ENCODE results near the gene CACNA1H.

The CACNA1H gene

DNA sequence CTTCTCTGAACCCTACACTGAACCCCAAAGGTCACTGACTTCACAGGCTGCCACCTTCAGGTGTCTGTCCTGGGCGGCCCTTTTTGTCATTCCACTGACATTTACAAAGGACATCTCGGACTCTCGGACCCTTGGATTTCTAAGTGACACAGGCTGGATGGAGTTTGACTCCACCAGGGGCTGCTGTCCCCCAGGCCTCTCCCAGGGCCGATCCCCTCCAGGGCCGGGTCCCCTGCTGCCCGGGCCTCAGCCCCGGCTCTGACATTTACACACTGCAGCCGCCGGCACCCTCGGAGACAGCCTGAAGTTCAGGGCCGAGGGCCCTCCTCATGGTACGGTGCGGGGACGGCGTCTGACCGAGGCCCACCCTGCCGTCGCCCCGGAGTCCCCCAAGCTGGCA is 24.1 kb downstream of the CACNA1H start:
- ChIA-PET POLR2A (ENCODE audit: low non-redundant PET) (no interaction called here), CTCF (interaction anchor here (0.7 kb wide), 1 partner anchor 65 kb away, joined by 5 read pairs; no protein-coding TSS in a partner anchor)
- TF ChIP-seq, protein P1, sequence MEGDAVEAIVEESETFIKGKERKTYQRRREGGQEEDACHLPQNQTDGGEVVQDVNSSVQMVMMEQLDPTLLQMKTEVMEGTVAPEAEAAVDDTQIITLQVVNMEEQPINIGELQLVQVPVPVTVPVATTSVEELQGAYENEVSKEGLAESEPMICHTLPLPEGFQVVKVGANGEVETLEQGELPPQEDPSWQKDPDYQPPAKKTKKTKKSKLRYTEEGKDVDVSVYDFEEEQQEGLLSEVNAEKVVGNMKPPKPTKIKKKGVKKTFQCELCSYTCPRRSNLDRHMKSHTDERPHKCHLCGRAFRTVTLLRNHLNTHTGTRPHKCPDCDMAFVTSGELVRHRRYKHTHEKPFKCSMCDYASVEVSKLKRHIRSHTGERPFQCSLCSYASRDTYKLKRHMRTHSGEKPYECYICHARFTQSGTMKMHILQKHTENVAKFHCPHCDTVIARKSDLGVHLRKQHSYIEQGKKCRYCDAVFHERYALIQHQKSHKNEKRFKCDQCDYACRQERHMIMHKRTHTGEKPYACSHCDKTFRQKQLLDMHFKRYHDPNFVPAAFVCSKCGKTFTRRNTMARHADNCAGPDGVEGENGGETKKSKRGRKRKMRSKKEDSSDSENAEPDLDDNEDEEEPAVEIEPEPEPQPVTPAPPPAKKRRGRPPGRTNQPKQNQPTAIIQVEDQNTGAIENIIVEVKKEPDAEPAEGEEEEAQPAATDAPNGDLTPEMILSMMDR (conservative IDR thresholded peaks at IDR 0.05; ENCODE audit: low read depth): no peak
- H3K27ac ChIP-seq: no peak overlapping the region
- DNase-seq (ENCODE audit: low spot score): no peak

DNA sequence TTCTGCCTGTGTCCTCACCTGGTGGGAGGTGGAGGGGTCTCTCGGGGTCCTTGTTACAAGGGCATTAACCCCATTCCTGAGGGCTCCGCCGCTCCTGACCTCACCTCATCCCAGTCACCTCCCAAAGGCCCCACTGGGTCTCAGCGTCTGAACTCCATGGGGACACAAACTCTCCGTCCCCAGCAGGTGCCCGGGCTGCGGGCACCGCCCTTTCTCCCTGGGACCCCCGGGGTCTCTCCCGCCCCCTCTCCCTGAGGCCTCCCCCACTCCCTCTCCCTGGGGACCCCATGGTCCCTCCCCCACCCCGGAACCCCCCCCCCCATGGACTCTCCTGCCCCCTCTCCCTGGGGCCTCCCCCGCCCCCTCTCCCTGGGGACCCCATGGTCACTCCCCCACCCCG is 24.8 kb downstream of the CACNA1H start:
- POLR2A ChIA-PET (ENCODE audit: low non-redundant PET): no interaction called here
- no peak overlapping the region for H3K27ac ChIP-seq
- CTCF ChIA-PET: interaction anchor here (0.7 kb wide), 1 partner anchor 65 kb away, joined by 5 read pairs; no protein-coding TSS in a partner anchor
- no peak for DNase-seq (ENCODE audit: low spot score)
- TF ChIP-seq, protein P1 (conservative IDR thresholded peaks at IDR 0.05; ENCODE audit: low read depth): no peak

DNA sequence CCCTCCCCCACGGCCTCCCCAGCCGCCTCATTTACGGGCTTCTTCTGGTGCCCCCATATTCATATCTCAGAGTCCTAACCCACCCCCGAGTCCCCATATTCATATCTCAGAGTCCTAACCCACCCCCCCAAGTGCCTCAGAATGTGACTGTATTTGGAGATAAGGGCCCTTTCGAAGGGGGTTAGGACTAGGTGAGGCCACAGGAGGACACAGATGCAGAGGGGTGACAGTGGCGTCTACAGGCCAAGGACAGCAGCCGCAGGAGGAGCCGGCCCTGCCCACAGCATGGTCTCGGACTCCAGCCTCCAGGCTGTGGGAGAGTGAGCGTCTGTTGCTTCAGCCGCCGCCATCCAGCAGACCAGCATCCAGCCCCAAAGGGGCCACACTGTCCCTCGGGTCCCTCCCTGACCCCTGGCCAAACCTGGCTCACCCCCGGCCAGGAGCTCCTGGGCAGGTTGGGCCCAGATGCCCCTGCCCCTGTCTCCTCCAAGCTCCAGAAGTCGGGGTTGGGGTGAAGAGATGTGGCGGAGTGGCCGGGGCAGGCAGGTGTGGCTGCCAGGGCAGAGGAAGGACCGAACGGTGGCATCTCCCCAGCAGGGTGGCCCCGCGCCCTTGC is 25.5 kb downstream of the CACNA1H start:
- no peak overlapping the region for H3K27ac ChIP-seq
- ChIA-PET CTCF (no interaction called here), POLR2A (ENCODE audit: low non-redundant PET) (no interaction called here)
- TF ChIP-seq, protein P1 (conservative IDR thresholded peaks at IDR 0.05; ENCODE audit: low read depth): no peak
- DNase-seq (ENCODE audit: low spot score): no peak

DNA sequence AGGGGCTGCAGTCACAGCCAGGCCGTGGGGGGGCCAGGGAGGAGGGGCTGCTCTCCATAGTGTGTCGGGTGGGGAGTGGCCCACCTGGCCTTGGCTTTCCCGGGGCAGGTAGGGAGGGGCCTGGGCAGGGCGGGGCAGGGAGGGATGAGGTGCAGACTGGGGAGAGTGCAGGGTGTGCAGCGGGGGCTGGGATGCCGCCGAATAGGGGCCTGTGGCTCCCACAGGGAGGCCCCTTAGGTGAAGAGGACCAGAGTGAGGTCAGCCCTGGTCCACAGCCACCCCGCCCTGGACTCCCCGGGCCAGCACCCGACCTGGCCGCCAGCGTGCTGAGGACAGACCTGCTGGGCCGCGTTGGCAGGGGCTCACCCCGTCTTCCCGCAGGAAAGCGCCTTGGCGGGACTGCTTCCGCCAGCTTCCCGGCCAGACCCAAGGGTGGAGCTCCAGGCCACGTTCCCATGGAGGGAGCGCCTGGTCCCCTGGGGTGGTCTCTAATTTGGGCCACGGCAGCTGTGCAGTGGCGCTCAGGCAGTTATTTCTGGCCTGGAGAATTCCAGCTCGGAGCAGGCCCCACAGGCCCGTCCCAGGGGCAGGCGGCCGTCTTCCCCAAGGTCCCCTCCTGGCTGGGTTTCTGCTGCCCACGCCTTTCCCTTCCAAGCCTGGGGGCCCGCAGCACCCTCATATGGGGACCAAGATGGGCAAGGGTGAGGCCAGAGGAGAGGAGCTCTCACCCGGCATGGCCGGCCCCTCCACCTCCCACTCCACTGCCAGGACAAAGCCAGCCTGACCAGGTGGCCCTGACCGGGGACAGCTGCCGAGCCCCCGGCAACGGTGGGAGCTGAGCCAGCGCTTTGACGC is 27.9 kb downstream of the CACNA1H start:
- DNase-seq (ENCODE audit: low spot score): no peak
- H3K27ac ChIP-seq: no peak overlapping the region
- ChIA-PET POLR2A (ENCODE audit: low non-redundant PET) (no interaction called here), CTCF (interaction anchor here (1.2 kb wide), 1 partner anchor 124 kb away, joined by 3 read pairs; no protein-coding TSS in a partner anchor)
- TF ChIP-seq, protein P1 (conservative IDR thresholded peaks at IDR 0.05; ENCODE audit: low read depth): no peak

DNA sequence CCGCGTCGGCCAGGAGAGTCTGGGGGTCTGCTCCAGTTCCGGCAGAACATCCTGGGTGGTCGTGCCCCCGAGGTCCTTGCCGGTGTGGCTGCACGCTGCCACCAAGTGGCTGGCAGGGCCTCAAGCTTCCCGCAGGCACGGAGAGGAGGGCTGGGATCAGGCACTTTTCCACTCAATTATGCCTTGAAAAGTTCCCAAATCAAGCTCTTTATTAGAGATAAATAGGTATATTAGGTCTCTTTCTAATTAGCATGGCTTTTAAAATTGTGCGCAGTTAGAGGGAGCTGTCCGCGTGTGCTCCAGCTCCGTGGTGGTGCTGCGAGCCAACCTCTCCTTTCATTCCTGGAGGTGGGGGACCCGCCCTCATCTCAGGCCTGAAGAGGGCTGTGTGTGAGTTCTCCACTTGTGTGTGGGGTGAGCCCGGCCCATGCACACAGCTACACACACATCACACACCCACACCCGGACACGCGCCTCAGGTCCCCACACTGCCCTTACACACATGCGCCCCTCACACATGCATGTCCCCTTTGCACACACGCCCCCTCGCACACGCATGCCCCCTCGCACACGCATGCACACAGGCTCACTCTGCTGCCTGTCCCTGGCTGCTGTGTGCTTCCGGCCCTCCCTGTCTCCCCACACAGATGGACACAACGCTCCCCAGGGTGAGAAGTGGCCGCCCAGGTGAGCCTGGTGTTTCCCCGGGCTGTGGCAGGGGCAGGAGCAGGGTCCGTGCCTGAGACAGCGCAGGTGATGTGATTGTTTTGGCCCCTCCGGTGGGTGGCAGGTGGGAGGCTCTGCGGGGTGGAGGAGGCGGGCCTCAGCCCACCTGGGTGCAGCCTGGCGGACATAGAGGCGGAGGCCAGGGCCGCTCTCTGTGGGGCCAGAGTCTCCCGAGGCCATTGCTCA is 28.8 kb downstream of the CACNA1H start:
- H3K27ac ChIP-seq: no peak overlapping the region; the same call in 1 of the 2 replicates
- POLR2A ChIA-PET (ENCODE audit: low non-redundant PET): no interaction called here
- no peak for DNase-seq (ENCODE audit: low spot score)
- CTCF ChIA-PET: interaction anchor here (0.7 to 1.2 kb wide), 2 partner anchors 124 to 530 kb away, joined by 3 read pairs; no protein-coding TSS in a partner anchor
- TF ChIP-seq, protein P1 (conservative IDR thresholded peaks at IDR 0.05; ENCODE audit: low read depth): no peak

DNA sequence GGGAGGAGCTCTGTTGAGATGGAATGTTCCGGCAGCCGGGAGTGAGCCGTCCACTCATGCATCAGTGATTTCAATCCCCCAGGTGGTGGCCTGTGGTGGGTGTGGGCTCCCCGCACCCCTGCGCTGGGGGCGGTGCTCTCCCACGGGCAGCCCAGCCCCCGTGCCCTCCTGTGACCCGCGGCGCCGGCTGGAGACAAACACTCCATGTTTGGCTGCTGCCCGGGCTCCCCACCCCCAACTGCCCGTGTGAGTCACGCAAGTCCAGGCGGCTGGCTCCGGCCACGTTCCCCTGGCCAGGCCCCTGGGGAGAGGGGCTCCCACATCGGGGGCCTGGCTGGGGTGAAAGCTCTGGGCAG is 29.4 kb downstream of the CACNA1H start:
- ChIA-PET POLR2A (ENCODE audit: low non-redundant PET) (no interaction called here), CTCF (interaction anchor here (0.7 kb wide), 2 partner anchors 148 to 529 kb away, joined by 3 read pairs; no protein-coding TSS in a partner anchor)
- TF ChIP-seq, protein P1 (conservative IDR thresholded peaks at IDR 0.05; ENCODE audit: low read depth): no peak
- DNase-seq (ENCODE audit: low spot score): peak; percentile 23
- H3K27ac ChIP-seq: no peak overlapping the region; the same call in 1 of the 2 replicates
